GM12875 (cell line): ENCODE measurements around the gene SEMA4D.

ENCODE experiments used
- H3K4me3 ChIP-seq: one replicate; pipeline ENCODE4 v1.5.1; 2011; ENCODE audit warnings: low read depth, low read length, control low read depth
- CTCF ChIP-seq: IDR thresholded peaks from 2 replicates; pipeline ENCODE4 v1.5.1; 2011; ENCODE audit warnings: low read depth, mild to moderate bottlenecking, control low read depth, inconsistent platforms, low read length, moderate library complexity, borderline replicate concordance; ENCODE audit not compliant: insufficient read depth

SEMA4D gene

GRCh38 chr9:89515416-89515815, 17.5 kb upstream of the SEMA4D start:
- no peak for TF ChIP-seq CTCF
- no peak overlapping the region for H3K4me3 ChIP-seq

- TF ChIP-seq CTCF = no peak
- no peak overlapping the region for H3K4me3 ChIP-seq
Measured at GRCh38 chr9:89514956-89515355, 17.0 kb upstream of the SEMA4D start.

GRCh38 chr9:89514337-89514736, 16.4 kb upstream of the SEMA4D start:
- H3K4me3 ChIP-seq = no peak overlapping the region
- no peak for TF ChIP-seq CTCF

- no peak overlapping the region for H3K4me3 ChIP-seq
- no peak for TF ChIP-seq CTCF
Measured at GRCh38 chr9:89513837-89514236, 15.9 kb upstream of the SEMA4D start.

GRCh38 chr9:89512382-89512781, 14.5 kb upstream of the SEMA4D start:
- H3K4me3 ChIP-seq = no peak overlapping the region
- no peak for TF ChIP-seq CTCF

GRCh38 chr9:89508951-89509615, 11.2 kb upstream of the SEMA4D start:
- TF ChIP-seq CTCF = no peak
- no peak overlapping the region for H3K4me3 ChIP-seq

- TF ChIP-seq CTCF = no peak
- no peak overlapping the region for H3K4me3 ChIP-seq
Measured at GRCh38 chr9:89505911-89506310, 8.0 kb upstream of the SEMA4D start.
